Suppressor macrophage (primary cell): Measurements from ENCODE around the gene C22orf23.

Source experiments
- DNase-seq, 4 experiments: peaks; one replicate each; pipeline ENCODE4 v3.0.0-alpha.2; 2020 to 2022

The C22orf23 gene

DNA sequence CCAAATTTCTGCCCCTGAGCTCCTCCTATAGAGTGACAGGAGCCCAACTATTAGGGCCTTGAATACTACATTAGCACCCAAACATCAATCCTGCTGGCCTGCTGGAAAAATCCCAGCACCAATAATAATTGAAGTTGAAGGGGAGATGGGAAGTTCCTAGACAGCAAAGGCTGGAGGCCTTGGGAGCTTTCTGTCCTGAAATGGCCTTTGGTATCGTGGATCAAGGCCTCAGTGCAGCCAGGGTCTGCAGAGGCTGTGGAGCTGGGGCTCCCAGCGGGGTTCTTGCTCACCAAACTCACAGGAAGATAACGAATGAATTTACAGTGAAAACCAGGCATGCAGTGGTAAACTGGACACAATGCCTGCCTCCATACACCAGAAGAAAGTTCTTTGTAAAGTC, 56.5 kb downstream of the C22orf23 start:
- no peak for DNase-seq

DNA sequence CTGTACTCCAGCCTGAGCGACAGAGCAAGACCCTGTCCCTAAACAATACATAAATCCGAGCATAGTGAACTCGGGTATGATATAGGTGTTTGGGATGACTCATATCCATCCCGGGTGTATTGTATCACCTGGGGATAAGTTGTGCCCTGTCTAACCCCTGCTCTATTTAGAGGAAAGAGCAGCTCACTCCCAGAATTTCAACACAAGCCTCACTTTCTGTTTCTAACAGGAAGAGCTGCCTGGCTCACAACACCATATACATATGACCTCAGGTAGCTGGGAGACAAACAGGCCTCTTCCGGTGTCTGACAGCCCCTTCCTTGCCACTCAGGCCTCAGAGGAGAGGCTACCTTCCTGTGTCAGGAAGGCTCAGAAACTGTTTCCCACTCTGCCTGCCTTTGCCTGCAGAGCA, 57.2 kb downstream of the C22orf23 start:
- peak; percentile 20 to 50 (median 45) for DNase-seq

DNA sequence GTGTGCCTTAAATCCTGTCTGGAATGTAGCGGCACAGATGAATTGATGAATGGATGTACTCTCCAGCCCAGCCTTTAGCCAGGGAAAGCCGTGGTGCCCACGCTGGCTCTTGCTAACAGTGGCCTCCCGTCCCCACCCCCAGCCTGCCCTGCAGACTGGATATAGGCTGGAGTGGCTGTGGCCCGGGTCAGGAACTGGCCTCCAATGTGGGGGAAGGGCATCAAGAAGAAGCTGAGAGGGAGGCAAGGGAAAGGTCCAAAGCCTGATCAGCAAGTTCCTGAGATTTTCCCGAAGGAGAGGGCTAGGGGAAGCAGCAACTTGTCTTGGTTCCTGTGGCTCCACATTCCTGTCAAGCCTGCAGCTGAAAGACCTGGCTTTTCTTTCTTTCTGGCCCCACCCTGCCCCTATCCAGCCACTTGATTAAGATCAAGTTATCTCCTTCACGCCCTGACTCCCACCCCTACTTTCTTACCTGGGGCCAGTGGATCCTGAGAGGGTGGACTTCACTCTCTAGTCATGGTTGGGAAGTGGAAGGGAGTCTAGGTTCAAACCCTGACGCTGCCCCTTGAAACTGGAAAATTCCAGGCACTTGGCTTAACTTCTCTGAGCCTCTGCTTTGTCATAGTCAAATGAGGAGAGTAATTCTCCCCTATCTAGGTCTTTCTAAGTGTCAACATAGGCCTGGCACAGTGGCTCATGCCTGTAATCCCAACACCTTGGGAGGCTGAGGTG, 58.3 kb downstream of the C22orf23 start:
- no peak for DNase-seq

DNA sequence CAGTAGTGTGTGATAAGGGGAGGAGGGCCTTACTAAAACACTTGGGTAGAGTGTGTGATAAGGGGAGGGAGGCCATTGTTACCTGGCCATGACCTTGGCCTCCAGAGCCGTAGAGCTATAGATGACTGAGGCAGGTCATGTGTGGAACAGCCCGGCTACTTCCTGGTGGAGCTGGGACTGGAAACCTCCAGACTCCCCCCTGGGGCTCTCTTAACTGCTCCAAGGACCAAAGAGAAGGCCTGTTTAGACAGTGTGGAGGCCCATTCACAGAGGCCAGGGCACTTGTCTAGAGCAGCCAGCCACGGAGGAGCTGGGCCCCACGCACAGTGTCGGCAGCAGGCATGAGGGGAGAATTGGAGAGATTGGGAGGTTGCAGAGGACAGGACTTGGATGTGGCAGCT, 59.8 kb downstream of the C22orf23 start:
- DNase-seq = no peak
